CD4-positive, alpha-beta memory T cell (primary cell): ENCODE results near the gene CDK14. TPM values are rescaled to one million over a fixed set of nuclear protein-coding genes. Genes with fewer than 3 reads are reported as not detected.

Experiments
- CTCF ChIA-PET: fragments of 350-600 bp; sonication (Branson Sonifier 250); formaldehyde crosslinking; loops from one replicate; lab custom pipeline; 2021; ENCODE audit warnings: inconsistent platforms; ENCODE audit not compliant: partially characterized antibody; lab: Charles Lee
- POLR2A ChIA-PET: fragments of 350-600 bp; sonication (Branson Sonifier 250); formaldehyde crosslinking; loops from one replicate; lab custom pipeline; 2021; ENCODE audit not compliant: partially characterized antibody; lab: Charles Lee
- DNase-seq, 5 donors: peaks; one replicate each; pipeline versions ENCODE4 v3.0.0 to v3.0.0-alpha.2; 2020 to 2022; ENCODE audit warnings: mixed read lengths in 1 of 5
- H3K27ac ChIP-seq: one replicate; pipeline ENCODE4 v1.7.0; 2013; ENCODE audit warnings: low read depth, low read length
- H3K27me3 ChIP-seq: 2 replicates; pipeline ENCODE4 v1.7.0; 2013; ENCODE audit warnings: mild to moderate bottlenecking, low read length, moderate library complexity; ENCODE audit not compliant: insufficient read depth
- H3K36me3 ChIP-seq: 2 replicates; pipeline ENCODE4 v1.7.0; 2013; ENCODE audit warnings: mild to moderate bottlenecking, low read length, moderate library complexity; ENCODE audit not compliant: insufficient read depth
- H3K4me1 ChIP-seq: 2 replicates; pipeline ENCODE4 v1.7.0; 2013; ENCODE audit warnings: mild to moderate bottlenecking, low read length, moderate library complexity; ENCODE audit not compliant: insufficient read depth
- H3K4me3 ChIP-seq, 2 donors: one replicate each; pipeline ENCODE4 v1.7.0; 2013; ENCODE audit warnings: low read length in 2 of 2, mild to moderate bottlenecking in 1 of 2
- H3K9me3 ChIP-seq, 2 donors: one replicate each; pipeline ENCODE4 v1.7.0; 2013; ENCODE audit warnings: low read length in 2 of 2, control low read depth in 1 of 2; ENCODE audit not compliant: control insufficient read depth in 1 of 2
- H3K27ac Mint-ChIP-seq, 7 donors: one replicate each; pipeline ENCODE4 v1.8.0; 2020 to 2021; ENCODE audit warnings: mixed read lengths in 7 of 7, mild to moderate bottlenecking in 6 of 7, inconsistent platforms in 3 of 7, moderate library complexity in 3 of 7
- H3K27me3 Mint-ChIP-seq, 2 donors: one replicate each; pipeline ENCODE4 v1.8.0; 2020 to 2021; ENCODE audit warnings: mixed read lengths in 2 of 2
- H3K36me3 Mint-ChIP-seq, 2 donors: one replicate each; pipeline ENCODE4 v1.8.0; 2020 to 2021; ENCODE audit warnings: mixed read lengths in 2 of 2, inconsistent platforms in 1 of 2, mild to moderate bottlenecking in 1 of 2
- H3K4me1 Mint-ChIP-seq, 4 donors: one replicate each; pipeline ENCODE4 v1.8.0; 2020 to 2021; ENCODE audit warnings: mixed read lengths in 4 of 4, mild to moderate bottlenecking in 1 of 4
- H3K4me3 Mint-ChIP-seq, 8 donors: one replicate each; pipeline ENCODE4 v1.8.0; 2020 to 2021; ENCODE audit warnings: mixed read lengths in 8 of 8, mild to moderate bottlenecking in 7 of 8, moderate library complexity in 6 of 8, inconsistent platforms in 3 of 8
- H3K9me3 Mint-ChIP-seq, 8 donors: one replicate each; pipeline ENCODE4 v1.8.0; 2020 to 2021; ENCODE audit warnings: mixed read lengths in 8 of 8, mild to moderate bottlenecking in 5 of 8, inconsistent platforms in 3 of 8, moderate library complexity in 1 of 8
- intact Hi-C: fragments of 100-400 bp; cut with micrococcal nuclease; formaldehyde crosslinking; loops from one replicate; pipeline ENCODE4 v1.15.1; 2023
- polyA plus RNA-seq, 2 donors: library from polyadenylated mRNA; unstranded; fragments of 300-500 nt; fragmentation: Illumina TruSeq; gene quantifications; one replicate each; pipeline ENCODE4 v1.2.3, GENCODE V29; 2021
- total RNA-seq, 2 experiments: library from RNA; stranded (reverse); gene quantifications; one replicate each; pipeline ENCODE4 v1.2.3, GENCODE V29; 2021

CDK14 gene
- total and polyA plus RNA-seq, 4 experiments from 2014 or later: 0.47 to 0.81 (median 0.70) TPM; not detected in 1

- Mint-ChIP-seq H3K27me3 (no peaks in the 10 kb centered on the region), H3K4me1 (no peaks in the 10 kb centered on the region), H3K36me3 (no peaks in the 10 kb centered on the region), H3K4me3 (no peak overlapping the region), H3K27ac (no peak overlapping the region), H3K9me3 (peaks cover 0 to 10% (median 0%) of the 10 kb centered on the region in 8 donors)
- no peaks in the 10 kb centered on the region for H3K9me3 ChIP-seq
- DNase-seq: no peak
- POLR2A ChIA-PET: no interaction called here
- CTCF ChIA-PET: no interaction called here
- no peaks in the 10 kb centered on the region for H3K4me1 ChIP-seq
- H3K27ac ChIP-seq: no peak overlapping the region
- no peaks in the 10 kb centered on the region for H3K27me3 ChIP-seq
- intact Hi-C loops: no loop called here
- no peak overlapping the region for H3K4me3 ChIP-seq
- no peaks in the 10 kb centered on the region for H3K36me3 ChIP-seq
Observed at GRCh38 chr7:90666186-90666585, 70.1 kb downstream of the CDK14 start.

DNA sequence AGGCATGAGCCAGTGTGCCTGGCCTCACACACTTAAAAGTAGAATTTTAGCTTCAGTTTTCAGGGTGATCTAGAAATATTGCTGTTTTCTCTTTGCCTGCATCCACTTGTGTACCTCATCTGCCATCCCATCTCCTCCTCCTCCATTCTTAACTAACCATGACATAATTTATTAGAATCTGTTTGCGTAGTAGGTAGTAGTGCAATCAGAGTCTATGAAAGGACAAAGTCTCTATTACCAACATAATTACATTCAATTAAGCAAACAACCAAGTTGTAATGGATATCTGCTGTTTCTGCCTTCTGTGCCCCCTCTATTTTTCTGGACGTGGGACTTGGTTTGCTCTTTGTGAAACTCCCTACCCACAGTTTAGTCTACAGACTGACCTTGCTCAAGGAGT is 72.9 kb downstream of the CDK14 start:
- no peaks in the 10 kb centered on the region for H3K27me3 Mint-ChIP-seq
- intact Hi-C loops: no loop called here
- Histone ChIP-seq H3K4me1 (no peaks in the 10 kb centered on the region), H3K4me3 (no peak overlapping the region), H3K27ac (no peak overlapping the region), H3K9me3 (no peaks in the 10 kb centered on the region), H3K27me3 (no peaks in the 10 kb centered on the region), H3K36me3 (no peaks in the 10 kb centered on the region)
- H3K36me3 Mint-ChIP-seq: no peaks in the 10 kb centered on the region
- H3K4me1 Mint-ChIP-seq: no peaks in the 10 kb centered on the region
- POLR2A ChIA-PET: no interaction called here
- H3K27ac Mint-ChIP-seq: no peak overlapping the region
- H3K4me3 Mint-ChIP-seq: no peak overlapping the region
- no peak for DNase-seq
- CTCF ChIA-PET: no interaction called here
- peaks cover 0 to 7% (median 0%) of the 10 kb centered on the region in 8 donors for H3K9me3 Mint-ChIP-seq

- Mint-ChIP-seq H3K36me3 (no peaks in the 10 kb centered on the region), H3K27me3 (no peaks in the 10 kb centered on the region), H3K4me1 (no peaks in the 10 kb centered on the region), H3K27ac (no peak overlapping the region), H3K9me3 (peaks cover 0 to 6% (median 0%) of the 10 kb centered on the region in 8 donors), H3K4me3 (no peak overlapping the region)
- H3K9me3 ChIP-seq: no peaks in the 10 kb centered on the region
- CTCF ChIA-PET: no interaction called here
- no peak for DNase-seq
- no peaks in the 10 kb centered on the region for H3K27me3 ChIP-seq
- H3K4me3 ChIP-seq: no peak overlapping the region
- POLR2A ChIA-PET: no interaction called here
- no peak overlapping the region for H3K27ac ChIP-seq
- H3K36me3 ChIP-seq: no peaks in the 10 kb centered on the region
- H3K4me1 ChIP-seq: no peaks in the 10 kb centered on the region
- intact Hi-C loops: no loop called here
Observed at GRCh38 chr7:90669492-90669891, 73.4 kb downstream of the CDK14 start.

- POLR2A ChIA-PET: no interaction called here
- no peaks in the 10 kb centered on the region for H3K27me3 ChIP-seq
- DNase-seq: no peak
- intact Hi-C loops: no loop called here
- H3K27ac ChIP-seq: no peak overlapping the region
- H3K4me3 ChIP-seq: no peak overlapping the region
- no peaks in the 10 kb centered on the region for H3K36me3 Mint-ChIP-seq
- no peak overlapping the region for H3K27ac Mint-ChIP-seq
- H3K27me3 Mint-ChIP-seq: no peaks in the 10 kb centered on the region
- peaks cover 0 to 2% (median 0%) of the 10 kb centered on the region in 8 donors for H3K9me3 Mint-ChIP-seq
- no peak overlapping the region for H3K4me3 Mint-ChIP-seq
- no peaks in the 10 kb centered on the region for H3K36me3 ChIP-seq
- H3K9me3 ChIP-seq: no peaks in the 10 kb centered on the region
- no peaks in the 10 kb centered on the region for H3K4me1 Mint-ChIP-seq
- H3K4me1 ChIP-seq: no peaks in the 10 kb centered on the region
- CTCF ChIA-PET: no interaction called here
Observed at GRCh38 chr7:90671571-90671970, 75.5 kb downstream of the CDK14 start.

- POLR2A ChIA-PET: no interaction called here
- no peaks in the 10 kb centered on the region for H3K9me3 ChIP-seq
Observed at GRCh38 chr7:90672210-90672609, 76.1 kb downstream of the CDK14 start.

DNA sequence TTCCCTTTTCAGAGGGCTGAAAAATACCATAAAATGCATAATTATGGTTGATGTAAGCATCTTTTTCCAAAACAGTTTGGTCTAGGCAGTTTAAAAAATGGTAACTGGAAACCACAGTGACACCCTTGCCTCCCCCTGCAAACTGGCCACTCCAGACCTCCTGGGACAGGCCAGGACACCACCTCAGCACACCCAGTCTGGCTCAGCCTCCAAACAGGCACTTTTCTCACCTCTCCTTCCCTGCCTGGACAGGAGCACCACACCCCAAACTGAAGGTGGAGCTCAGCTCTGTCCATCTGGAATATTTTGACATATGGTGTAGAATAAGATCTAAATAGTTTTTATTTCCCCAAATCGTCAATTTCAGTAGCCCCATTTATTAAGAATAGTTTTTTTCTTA is 78.5 kb downstream of the CDK14 start:
- intact Hi-C loops: no loop called here
- Mint-ChIP-seq H3K27ac (no peak overlapping the region), H3K9me3 (peaks cover 0 to under 1% (median 0%) of the 10 kb centered on the region in 8 donors), H3K36me3 (no peaks in the 10 kb centered on the region), H3K4me3 (no peak overlapping the region), H3K4me1 (no peaks in the 10 kb centered on the region), H3K27me3 (no peaks in the 10 kb centered on the region)
- DNase-seq: no peak
- H3K4me1 ChIP-seq: no peaks in the 10 kb centered on the region
- no peak overlapping the region for H3K4me3 ChIP-seq
- CTCF ChIA-PET: no interaction called here
- H3K27me3 ChIP-seq: no peaks in the 10 kb centered on the region
- POLR2A ChIA-PET: no interaction called here
- H3K36me3 ChIP-seq: no peaks in the 10 kb centered on the region
- no peaks in the 10 kb centered on the region for H3K9me3 ChIP-seq
- no peak overlapping the region for H3K27ac ChIP-seq

More at GRCh38 chr7:90672210-90672609, 76.1 kb downstream of the CDK14 start:
- H3K27me3 ChIP-seq: no peaks in the 10 kb centered on the region
- Mint-ChIP-seq H3K36me3 (no peaks in the 10 kb centered on the region), H3K27me3 (no peaks in the 10 kb centered on the region), H3K9me3 (peaks cover 0 to 2% (median 0%) of the 10 kb centered on the region in 8 donors), H3K4me1 (no peaks in the 10 kb centered on the region), H3K4me3 (no peak overlapping the region), H3K27ac (no peak overlapping the region)
- no peak overlapping the region for H3K4me3 ChIP-seq
- no peak overlapping the region for H3K27ac ChIP-seq
- CTCF ChIA-PET: no interaction called here
- intact Hi-C loops: no loop called here
- no peak for DNase-seq
- no peaks in the 10 kb centered on the region for H3K36me3 ChIP-seq
- H3K4me1 ChIP-seq: no peaks in the 10 kb centered on the region

DNA sequence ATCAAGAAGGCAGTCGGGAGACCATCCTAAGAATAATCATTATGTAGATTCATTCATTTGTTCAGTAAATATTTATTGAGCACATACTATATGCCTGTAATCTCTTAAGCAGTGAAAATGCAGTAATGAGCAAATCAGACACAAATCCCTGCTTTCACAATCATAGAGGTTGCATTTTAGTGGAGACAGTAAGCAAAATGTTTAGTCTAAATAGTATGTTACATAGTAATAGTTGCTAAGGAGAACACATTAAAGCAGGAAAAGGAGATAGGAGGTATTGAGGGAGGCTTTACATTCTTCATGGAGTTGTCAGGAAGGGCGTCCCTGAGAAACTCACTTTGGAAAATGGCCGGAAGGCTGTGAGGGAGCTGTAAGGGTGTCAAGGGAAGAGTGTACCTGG is 79.9 kb downstream of the CDK14 start:
- Mint-ChIP-seq H3K36me3 (no peaks in the 10 kb centered on the region), H3K4me1 (no peaks in the 10 kb centered on the region), H3K27ac (no peak overlapping the region), H3K27me3 (no peaks in the 10 kb centered on the region), H3K9me3 (no peaks in the 10 kb centered on the region), H3K4me3 (peak overlapping the region in 1 of 8 donors; percentile 6)
- Histone ChIP-seq H3K9me3 (no peaks in the 10 kb centered on the region), H3K4me3 (no peak overlapping the region), H3K27me3 (no peaks in the 10 kb centered on the region), H3K4me1 (no peaks in the 10 kb centered on the region), H3K27ac (no peak overlapping the region), H3K36me3 (no peaks in the 10 kb centered on the region)
- no peak for DNase-seq
- ChIA-PET POLR2A (no interaction called here), CTCF (no interaction called here)
- intact Hi-C loops: no loop called here
